ENCODE measurements around the gene PI4KB. TPM values are rescaled to one million over a fixed set of nuclear protein-coding genes. Genes with fewer than 3 reads are reported as not detected.
A peak's percentile ranks its signal among the peaks of the same experiment; 100 is the strongest.

The PI4KB gene
- total RNA-seq, 1 experiment from 2014 or later, result 42.7 TPM

GRCh38 chr1:151311589-151312331 is 15.5 kb downstream of the PI4KB start:
- peak; percentile 85 for DNase-seq (ENCODE audit: low spot score)

DNA sequence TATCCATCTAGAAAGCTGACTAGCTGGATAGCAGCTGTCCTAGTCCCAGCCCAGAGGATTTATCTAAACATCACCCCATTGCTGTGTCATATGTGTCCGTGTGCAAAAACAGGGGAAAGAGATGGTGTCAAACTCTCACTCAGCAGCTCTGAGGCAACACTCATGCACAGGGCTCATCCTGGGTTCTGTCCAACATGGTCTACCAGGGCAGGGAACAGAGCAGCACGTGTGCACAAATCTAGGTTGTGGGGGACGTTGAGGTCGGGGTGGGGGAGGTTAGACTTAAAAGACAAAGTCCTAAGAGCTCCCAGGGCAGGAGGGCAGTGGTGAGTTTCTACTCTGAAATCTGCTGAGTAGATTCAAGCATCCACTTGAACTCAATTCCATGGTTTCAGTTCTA is 16.2 kb downstream of the PI4KB start:
- DNase-seq (ENCODE audit: low spot score), result no peak

DNA sequence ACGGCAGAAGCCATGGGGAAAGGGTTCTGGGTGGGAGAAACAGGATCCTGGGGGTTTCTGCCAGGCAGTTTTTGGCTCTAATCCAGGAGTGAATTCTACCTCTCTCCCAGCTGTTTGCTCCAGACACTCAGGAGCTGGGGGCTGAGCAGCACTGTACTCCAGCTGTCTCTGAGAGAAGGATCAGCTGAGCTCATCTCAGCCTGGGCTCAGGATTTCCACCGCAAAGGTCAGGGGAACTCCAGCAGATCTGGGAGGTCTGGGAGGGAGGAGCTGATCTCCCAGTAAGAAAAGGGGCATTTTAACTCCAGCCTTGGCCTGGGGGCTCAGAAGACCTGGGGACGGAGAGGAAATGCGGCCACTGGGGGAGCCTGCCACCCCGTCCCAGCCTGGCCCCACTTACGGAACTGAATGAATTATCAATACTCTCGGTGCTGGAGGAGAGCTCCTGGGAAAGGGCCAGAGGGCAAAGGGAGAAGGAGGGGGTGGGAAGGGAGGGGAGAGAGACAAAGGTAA is 17.3 kb downstream of the PI4KB start:
- no peak for DNase-seq (ENCODE audit: low spot score)

GRCh38 chr1:151294742-151295462 is 32.3 kb downstream of the PI4KB start:
- DNase-seq (ENCODE audit: low spot score), result no peak

DNA sequence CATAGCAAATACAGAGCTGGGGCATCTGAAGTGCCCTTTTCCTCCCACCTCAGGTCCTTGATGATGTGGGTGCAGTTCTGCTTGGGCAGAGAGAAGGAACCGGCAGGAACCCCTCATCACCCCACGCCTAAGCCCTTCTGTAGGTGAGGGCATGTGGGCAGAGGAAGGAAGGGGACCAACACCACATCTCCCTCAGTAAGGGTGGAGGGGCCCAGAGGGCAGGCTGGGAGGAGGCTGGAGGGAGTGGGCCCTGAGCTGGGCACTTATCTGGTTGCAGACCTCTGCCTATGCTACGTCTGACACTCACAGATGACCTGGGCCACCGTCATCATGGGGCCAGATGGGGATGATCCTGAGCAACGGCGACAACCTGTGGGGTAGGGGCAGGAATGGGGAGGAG is 34.1 kb downstream of the PI4KB start:
- no peak for DNase-seq (ENCODE audit: low spot score)

GRCh38 chr1:151292207-151293030 is 34.8 kb downstream of the PI4KB start:
- no peak for DNase-seq (ENCODE audit: low spot score)

- no peak for DNase-seq (ENCODE audit: low spot score)
Observed at GRCh38 chr1:151290709-151291303, 36.4 kb downstream of the PI4KB start.

GRCh38 chr1:151289991-151290708 is 37.1 kb downstream of the PI4KB start:
- DNase-seq (ENCODE audit: low spot score), result no peak

- no peak for DNase-seq (ENCODE audit: low spot score)
Observed at GRCh38 chr1:151289080-151289935, 37.9 kb downstream of the PI4KB start.

GRCh38 chr1:151288502-151288901 is 38.7 kb downstream of the PI4KB start:
- no peak for DNase-seq (ENCODE audit: low spot score)

DNA sequence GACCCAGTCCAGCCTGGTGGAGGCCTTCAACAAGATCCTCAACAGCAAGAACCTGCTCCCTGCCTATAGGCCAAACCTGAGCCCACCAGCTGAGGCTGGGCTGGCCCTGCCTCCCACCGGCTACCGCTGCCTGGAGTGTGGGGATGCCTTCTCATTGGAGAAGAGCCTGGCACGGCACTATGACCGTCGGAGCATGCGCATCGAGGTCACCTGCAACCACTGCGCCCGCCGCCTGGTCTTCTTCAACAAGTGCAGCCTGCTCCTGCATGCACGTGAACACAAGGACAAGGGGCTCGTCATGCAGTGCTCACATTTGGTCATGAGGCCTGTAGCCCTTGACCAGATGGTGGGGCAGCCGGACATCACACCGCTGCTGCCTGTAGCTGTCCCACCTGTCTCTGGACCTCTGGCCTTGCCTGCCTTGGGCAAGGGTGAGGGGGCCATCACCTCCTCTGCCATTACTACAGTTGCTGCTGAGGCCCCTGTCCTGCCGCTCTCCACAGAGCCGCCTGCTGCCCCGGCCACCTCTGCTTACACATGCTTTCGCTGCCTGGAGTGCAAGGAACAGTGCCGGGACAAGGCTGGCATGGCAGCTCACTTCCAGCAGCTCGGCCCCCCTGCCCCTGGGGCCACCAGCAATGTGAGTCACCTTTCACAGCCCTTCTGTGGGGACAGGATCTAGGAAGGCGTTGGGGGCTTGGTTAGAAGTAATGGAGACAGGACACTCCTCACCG is 39.3 kb downstream of the PI4KB start:
- no peak for DNase-seq (ENCODE audit: low spot score)

GRCh38 chr1:151287341-151287699 is 39.9 kb downstream of the PI4KB start:
- DNase-seq (ENCODE audit: low spot score), result no peak

DNA sequence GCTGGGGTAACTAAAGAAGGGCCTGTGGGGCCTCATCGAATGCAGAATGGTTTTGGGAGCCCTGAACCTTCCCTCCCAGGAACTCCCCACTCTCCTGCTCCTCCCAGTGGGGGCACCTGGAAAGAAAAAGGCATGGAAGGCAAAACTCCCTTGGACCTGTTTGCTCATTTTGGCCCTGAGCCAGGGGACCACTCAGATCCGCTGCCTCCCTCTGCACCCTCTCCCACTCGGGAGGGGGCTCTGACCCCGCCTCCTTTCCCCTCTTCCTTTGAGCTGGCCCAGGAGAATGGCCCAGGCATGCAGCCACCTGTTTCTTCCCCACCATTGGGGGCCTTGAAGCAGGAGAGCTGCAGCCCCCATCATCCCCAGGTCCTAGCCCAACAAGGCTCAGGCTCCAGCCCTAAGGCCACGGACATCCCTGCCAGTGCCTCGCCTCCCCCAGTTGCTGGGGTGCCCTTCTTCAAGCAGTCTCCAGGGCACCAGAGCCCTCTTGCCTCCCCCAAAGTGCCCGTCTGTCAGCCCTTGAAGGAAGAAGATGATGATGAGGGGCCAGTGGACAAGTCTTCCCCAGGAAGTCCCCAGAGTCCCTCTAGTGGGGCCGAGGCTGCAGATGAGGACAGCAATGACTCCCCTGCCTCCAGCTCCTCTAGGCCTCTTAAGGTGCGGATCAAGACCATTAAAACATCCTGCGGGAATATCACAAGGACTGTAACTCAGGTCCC is 40.4 kb downstream of the PI4KB start:
- no peak for DNase-seq (ENCODE audit: low spot score)

- no peak for DNase-seq (ENCODE audit: low spot score)
Observed at GRCh38 chr1:151284013-151284577, 43.1 kb downstream of the PI4KB start.

- peak; percentile 45 for DNase-seq (ENCODE audit: low spot score)
Observed at GRCh38 chr1:151282883-151283725, 44.1 kb downstream of the PI4KB start.

DNA sequence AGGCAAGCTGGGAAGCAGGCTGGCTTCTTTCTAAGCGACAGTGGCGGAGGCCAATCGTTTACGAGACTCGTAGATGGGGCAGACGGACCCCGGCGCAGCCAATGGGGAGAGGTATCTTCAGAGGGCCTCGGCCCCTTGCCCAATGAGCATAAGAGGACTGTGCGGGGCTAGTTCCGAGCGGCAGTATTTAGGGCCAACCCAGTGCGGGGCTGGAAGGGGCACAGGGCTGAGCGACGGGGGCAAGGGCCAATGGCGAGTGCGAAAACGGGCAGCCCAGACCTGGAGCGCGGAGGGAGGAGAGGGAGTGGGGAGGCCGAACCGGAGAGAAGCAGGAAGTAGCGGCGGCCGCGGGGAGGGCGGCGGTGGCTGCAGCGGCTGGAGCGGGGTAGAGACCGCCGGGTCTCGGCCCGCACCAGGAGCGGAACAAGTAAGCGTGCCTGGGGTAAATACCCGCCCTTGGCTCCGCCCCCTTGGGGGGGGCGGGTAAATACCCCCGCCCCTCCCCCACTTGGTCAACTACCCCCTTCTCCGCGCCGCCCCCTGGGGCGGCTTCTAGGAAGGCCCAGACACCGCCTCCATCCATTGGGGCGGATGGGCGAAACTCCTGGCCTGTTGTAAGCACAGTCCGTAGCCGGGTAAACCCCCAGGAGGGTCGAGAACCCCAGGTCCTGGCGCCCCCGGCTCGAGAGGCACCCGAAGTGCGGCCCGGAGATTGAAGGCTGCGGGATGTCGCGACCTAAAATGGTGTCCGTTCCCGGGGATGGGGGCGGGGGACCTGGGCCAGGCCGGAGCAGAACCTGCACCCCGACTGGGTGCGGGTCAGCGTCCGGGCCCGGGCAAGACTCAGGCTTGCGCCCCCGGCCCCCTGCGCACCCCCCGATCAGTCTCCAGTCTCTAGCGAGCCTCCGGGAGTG is 45.0 kb downstream of the PI4KB start, which contains the start of gene ZNF687:
TSS of gene ZNF687 (plus strand) at position 331 of the 914 bp plus-strand sequence. CDS start 3,993 bp downstream, outside the sequence.
- peak; percentile 99 for DNase-seq (ENCODE audit: low spot score)

Data from HT-29 (cell line).